HL-60/S4 (cell line): Measurements from ENCODE around the gene SRXN1.

Experiments
- in situ Hi-C: fragments of 300-500 bp; cut with MboI; formaldehyde crosslinking; loops from 2 replicates; pipeline ENCODE4 v1.14.3; 2022; ENCODE audit warnings: low sequenced_read_pairs

The SRXN1 gene

GRCh38 chr20:675453-676314, 22.7 kb upstream of the SRXN1 start, which contains the start of gene SCRT2:
Gene SCRT2 (minus strand): TSS chr20:675802. CDS start chr20:675601, 201 bp downstream.
- in situ Hi-C loops, result no loop called here

GRCh38 chr20:675033-675452, 22.0 kb upstream of the SRXN1 start:
- in situ Hi-C loops, result no loop called here

- in situ Hi-C loops, result no loop called here
These were observed 20.6 kb upstream of the SRXN1 start for GRCh38 chr20:673603-674001.

GRCh38 chr20:672963-673602, 20.1 kb upstream of the SRXN1 start:
- in situ Hi-C loops, result no loop called here

GRCh38 chr20:671252-672030, 18.4 kb upstream of the SRXN1 start:
- in situ Hi-C loops, result no loop called here

GRCh38 chr20:669573-669972, 16.6 kb upstream of the SRXN1 start:
- in situ Hi-C loops, result no loop called here

- in situ Hi-C loops, result no loop called here
These were observed 15.6 kb upstream of the SRXN1 start for GRCh38 chr20:668638-669037.

GRCh38 chr20:668050-668449, 15.1 kb upstream of the SRXN1 start:
- in situ Hi-C loops, result no loop called here

GRCh38 chr20:667351-668034, 14.5 kb upstream of the SRXN1 start:
- in situ Hi-C loops, result no loop called here

- in situ Hi-C loops, result no loop called here
These were observed 13.9 kb upstream of the SRXN1 start for GRCh38 chr20:666877-667276.

- in situ Hi-C loops, result no loop called here
These were observed 12.3 kb upstream of the SRXN1 start for GRCh38 chr20:665276-665675.

GRCh38 chr20:664576-664975, 11.6 kb upstream of the SRXN1 start:
- in situ Hi-C loops, result no loop called here

- in situ Hi-C loops, result no loop called here
These were observed 11.2 kb upstream of the SRXN1 start for GRCh38 chr20:664151-664550.

- in situ Hi-C loops, result no loop called here
These were observed 10.5 kb upstream of the SRXN1 start for GRCh38 chr20:663315-664090.

- in situ Hi-C loops, result no loop called here
These were observed 9.5 kb upstream of the SRXN1 start for GRCh38 chr20:662277-663192.

- in situ Hi-C loops, result no loop called here
These were observed 8.7 kb upstream of the SRXN1 start for GRCh38 chr20:661474-662270.

GRCh38 chr20:658731-659291, 5.8 kb upstream of the SRXN1 start:
- in situ Hi-C loops, result no loop called here

GRCh38 chr20:658202-658601, 5.2 kb upstream of the SRXN1 start:
- in situ Hi-C loops, result no loop called here
